ENCODE results near the gene CSRP1.

CSRP1 gene

DNA sequence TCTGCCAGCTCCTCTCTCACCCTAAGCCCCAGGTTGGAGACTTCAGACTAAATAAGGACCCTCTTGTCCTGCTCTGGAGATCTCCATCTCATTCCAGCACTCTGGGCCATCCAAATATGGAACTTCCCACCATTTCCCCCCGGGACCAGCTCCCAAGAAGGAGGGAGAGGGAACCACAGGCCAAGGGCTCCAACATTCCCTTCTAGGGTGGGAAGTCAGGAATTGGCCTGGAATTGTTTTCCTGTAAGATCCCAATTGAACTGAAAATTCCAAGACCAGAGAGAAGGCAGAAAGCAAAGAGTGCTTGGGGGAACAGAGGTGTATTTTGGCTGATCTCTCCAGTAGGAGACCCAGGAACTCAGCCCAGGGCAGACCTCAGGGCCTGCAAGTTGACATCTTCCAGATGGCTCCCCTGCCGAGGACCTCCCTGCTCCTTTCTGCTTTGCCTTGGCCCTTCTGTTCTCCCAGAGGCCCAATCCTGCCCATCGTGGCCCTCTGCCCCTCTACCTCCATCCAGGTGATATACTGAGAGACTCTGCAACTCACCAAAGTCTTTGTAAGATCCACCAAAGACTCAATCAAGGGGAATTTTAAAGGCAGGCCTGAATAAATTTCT is 14.9 kb downstream of the CSRP1 start:
- TF ChIP-seq, protein P1, sequence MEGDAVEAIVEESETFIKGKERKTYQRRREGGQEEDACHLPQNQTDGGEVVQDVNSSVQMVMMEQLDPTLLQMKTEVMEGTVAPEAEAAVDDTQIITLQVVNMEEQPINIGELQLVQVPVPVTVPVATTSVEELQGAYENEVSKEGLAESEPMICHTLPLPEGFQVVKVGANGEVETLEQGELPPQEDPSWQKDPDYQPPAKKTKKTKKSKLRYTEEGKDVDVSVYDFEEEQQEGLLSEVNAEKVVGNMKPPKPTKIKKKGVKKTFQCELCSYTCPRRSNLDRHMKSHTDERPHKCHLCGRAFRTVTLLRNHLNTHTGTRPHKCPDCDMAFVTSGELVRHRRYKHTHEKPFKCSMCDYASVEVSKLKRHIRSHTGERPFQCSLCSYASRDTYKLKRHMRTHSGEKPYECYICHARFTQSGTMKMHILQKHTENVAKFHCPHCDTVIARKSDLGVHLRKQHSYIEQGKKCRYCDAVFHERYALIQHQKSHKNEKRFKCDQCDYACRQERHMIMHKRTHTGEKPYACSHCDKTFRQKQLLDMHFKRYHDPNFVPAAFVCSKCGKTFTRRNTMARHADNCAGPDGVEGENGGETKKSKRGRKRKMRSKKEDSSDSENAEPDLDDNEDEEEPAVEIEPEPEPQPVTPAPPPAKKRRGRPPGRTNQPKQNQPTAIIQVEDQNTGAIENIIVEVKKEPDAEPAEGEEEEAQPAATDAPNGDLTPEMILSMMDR (IDR thresholded peaks at IDR 0.05; ENCODE audit: low read depth, low read length): no peak
- H3K4me3 ChIP-seq (replicated peaks in 1 of 2; ENCODE audit: low read depth in 2 of 2, low read length in 2 of 2): no peak overlapping the region
- DNase-seq (ENCODE audit: low read depth in 2 of 2): peak in 1 of 2 donors; percentile 18

DNA sequence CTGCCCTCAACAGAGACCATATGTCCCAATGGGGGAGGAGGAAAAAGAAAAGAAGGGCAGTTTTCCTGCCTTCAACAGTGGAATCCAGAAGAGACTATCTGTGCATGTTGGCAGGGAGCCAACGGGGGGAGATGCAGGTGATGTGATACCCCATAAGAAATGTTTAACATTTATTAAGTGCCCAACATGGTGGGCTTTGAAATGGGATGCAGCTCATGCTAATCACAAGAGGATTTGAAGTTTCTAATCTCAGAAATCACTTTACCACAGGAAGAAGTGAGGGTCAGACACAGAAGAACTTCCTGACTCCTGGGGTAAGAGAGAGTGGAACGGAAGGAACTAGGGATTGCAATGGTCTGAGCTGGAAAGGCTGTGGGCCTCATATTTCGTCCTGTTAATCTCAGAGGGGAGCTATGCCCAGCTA is 16.2 kb downstream of the CSRP1 start:
- TF ChIP-seq, protein P1 (IDR thresholded peaks at IDR 0.05; ENCODE audit: low read depth, low read length): no peak
- no peak overlapping the region for H3K4me3 ChIP-seq (replicated peaks in 1 of 2; ENCODE audit: low read depth in 2 of 2, low read length in 2 of 2)
- DNase-seq (ENCODE audit: low read depth in 2 of 2): peak; percentile 48 to 53

DNA sequence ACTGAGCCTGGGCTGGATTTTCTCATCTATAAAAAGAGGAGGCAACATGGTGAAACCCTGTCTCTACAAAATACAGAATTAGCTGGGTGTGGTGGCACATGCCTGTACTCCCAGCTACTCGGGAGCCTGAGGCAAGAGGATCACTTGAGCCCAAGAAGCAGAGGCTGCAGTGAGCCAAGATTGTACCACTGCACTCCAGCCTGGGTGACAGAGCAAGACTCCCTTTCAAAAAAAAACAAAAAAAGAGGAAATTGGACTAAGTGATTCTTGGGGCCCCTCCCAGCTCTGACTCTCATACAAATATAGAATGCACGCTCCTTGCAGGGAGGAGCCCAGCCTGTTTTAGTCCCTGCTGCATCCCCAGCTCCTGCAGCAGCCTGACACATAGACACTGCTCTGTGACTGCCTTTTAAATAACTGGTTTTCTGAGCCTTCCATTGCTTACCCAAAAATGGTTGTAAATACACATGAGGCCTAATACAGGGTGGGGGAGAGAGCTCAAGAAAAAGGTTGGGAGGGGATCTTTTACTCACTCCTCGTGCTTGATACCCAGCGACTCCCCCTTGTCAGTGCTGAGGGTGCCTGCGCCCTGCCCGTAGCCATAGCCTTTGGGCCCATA is 17.2 kb downstream of the CSRP1 start:
- H3K4me3 ChIP-seq (replicated peaks in 1 of 2; ENCODE audit: low read depth in 2 of 2, low read length in 2 of 2): peak overlapping the region in 1 of 2 donors; percentile 10
- peak; percentile 38 to 54 for DNase-seq (ENCODE audit: low read depth in 2 of 2)
- TF ChIP-seq, protein P1 (IDR thresholded peaks at IDR 0.05; ENCODE audit: low read depth, low read length): no peak

DNA sequence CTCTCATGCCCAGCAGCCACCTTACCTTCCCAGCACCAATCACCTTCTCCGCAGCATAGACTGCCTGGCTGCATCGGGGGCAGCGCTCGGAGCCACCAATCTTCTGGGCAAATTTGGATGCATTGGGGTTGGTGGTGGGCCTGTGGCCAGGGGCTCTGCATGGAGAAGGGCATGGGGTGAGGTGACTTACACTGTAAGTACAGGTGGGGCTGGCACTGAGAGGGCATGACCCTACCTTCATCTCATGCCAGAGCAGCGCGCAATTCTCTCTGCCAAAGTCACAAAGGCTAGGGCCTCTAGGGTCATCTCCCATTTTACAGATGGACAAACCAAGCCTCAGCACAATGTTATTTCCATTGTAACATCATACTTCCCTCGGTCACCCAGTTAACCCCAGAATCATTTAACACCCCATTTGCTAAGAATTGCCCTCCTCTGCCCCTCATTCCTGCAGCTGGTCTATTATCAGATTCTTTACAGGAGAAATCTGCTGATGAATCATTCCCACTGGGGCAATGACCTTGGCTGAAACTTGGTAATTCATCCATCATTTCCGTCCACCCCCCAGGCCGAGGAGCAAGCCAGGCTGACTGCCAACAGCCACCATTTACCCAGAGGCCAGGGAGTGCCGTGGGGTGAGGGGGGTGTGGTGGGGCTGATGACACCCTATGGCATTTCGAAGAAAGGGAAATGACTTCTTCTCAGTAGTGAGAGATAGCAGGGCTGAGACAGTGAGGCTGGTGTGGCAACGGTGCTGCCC is 17.9 kb downstream of the CSRP1 start:
- H3K4me3 ChIP-seq (replicated peaks in 1 of 2; ENCODE audit: low read depth in 2 of 2, low read length in 2 of 2): peak overlapping the region in 1 of 2 donors; percentile 10
- DNase-seq (ENCODE audit: low read depth in 2 of 2): peak; percentile 91 to 94
- TF ChIP-seq, protein P1 (IDR thresholded peaks at IDR 0.05; ENCODE audit: low read depth, low read length): no peak

DNA sequence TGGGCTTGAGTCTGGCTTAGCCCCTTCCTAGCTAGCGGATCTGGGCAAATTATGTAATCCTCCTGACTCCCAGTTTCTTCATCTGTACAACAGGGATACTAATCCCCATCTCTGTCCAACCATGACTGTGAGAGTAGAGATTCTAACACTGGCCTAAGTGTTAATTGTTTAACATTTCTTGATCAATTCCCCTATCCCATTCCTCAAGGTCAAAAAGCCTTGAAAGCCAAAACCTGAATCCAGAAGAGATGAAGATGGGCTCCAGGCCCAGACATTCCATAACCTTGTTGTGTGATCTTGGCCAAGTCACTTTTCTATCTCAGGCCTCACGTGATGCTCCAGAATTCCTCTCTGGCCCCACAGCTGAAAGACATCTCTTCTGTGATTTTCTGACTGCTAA is 19.2 kb downstream of the CSRP1 start:
- peak in 1 of 2 donors; percentile 28 for DNase-seq (ENCODE audit: low read depth in 2 of 2)
- no peak overlapping the region for H3K4me3 ChIP-seq (replicated peaks in 1 of 2; ENCODE audit: low read depth in 2 of 2, low read length in 2 of 2)
- TF ChIP-seq, protein P1 (IDR thresholded peaks at IDR 0.05; ENCODE audit: low read depth, low read length): no peak

DNA sequence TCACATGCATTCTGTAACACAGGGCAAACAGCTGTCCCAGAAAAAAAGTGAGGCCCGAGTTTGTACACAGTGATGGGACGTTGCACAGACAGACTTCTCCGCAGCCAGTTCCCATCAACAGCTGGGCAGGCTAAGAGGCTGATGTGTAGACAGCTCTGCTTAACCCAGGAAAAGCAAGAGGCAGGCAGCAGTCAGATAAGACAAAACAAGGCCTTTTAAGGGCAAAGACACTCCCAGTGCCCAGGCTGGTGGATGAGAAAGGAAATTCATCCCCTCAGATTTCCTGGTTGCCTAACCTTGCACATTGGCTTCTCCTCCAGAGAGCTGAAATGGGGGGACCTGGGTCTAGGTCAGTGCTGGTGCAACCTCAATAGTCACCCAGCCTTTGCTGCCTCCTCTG is 20.7 kb downstream of the CSRP1 start:
- H3K4me3 ChIP-seq (replicated peaks in 1 of 2; ENCODE audit: low read depth in 2 of 2, low read length in 2 of 2): no peak overlapping the region
- peak; percentile 43 to 93 for DNase-seq (ENCODE audit: low read depth in 2 of 2)
- TF ChIP-seq, protein P1 (IDR thresholded peaks at IDR 0.05; ENCODE audit: low read depth, low read length): no peak
